ENCODE results near the gene MARCO. TPM values are rescaled to one million over a fixed set of nuclear protein-coding genes. Genes with fewer than 3 reads are reported as not detected.
A peak's percentile ranks its signal among the peaks of the same experiment; 100 is the strongest.
"Not testable (repeated sequence)": the region's sequence is repeated elsewhere in the genome, so short reads cannot be mapped to it uniquely, and the experiment has no call there.

MARCO gene
- total RNA-seq, 1 experiment from 2014 or later, result not detected

DNA sequence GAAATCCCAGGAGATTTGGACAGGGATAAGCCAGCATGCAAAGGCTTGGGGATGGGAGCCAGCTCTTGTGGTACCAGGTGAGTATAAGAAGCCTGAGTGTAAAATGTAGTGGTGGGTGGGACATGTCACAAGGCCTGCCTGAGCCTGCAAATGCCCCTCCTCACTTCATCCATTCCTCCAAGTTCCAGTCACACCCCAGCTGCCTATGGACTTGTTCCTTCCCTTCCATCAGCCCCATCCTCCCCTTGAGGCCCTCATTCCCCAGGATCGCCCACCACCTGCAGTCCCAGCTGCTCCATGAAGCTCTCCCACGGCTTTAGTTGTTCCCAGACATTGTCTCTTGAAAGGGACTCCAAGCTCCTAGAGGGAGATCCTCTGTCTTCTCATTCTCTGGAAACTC is 81.5 kb downstream of the MARCO start:
- DNase-seq (ENCODE audit: low spot score), result no peak
- in situ Hi-C loops (cut with HindIII; ENCODE audit: low sequenced_read_pairs), result no loop called here

DNA sequence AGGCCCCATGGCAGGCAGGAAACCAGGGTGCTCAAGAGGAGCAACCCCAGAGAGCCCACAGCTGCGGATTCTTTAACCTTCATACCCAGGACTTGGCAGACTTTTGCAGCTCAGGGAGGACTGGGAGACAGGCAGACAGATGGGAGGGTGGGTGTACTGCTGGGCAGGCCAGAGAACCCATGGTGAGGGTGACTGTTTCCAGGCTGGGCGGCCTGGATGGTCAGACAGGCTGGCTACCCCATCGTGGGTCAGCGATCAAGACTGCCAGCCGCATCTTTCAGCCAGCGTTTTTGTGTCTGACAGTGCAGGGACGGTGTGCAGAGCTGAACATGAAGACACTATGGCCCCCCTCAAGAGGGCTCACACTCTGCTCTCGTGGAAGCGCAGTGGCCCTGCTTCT is 82.2 kb downstream of the MARCO start:
- in situ Hi-C loops (cut with HindIII; ENCODE audit: low sequenced_read_pairs), result no loop called here
- no peak for DNase-seq (ENCODE audit: low spot score)

GRCh38 chr2:119024568-119024967 is 82.6 kb downstream of the MARCO start:
- no peak for DNase-seq (ENCODE audit: low spot score)
- in situ Hi-C loops (cut with HindIII; ENCODE audit: low sequenced_read_pairs), result no loop called here

GRCh38 chr2:119025013-119025412 is 83.0 kb downstream of the MARCO start:
- in situ Hi-C loops (cut with HindIII; ENCODE audit: low sequenced_read_pairs), result no loop called here
- DNase-seq (ENCODE audit: low spot score), result no peak

DNA sequence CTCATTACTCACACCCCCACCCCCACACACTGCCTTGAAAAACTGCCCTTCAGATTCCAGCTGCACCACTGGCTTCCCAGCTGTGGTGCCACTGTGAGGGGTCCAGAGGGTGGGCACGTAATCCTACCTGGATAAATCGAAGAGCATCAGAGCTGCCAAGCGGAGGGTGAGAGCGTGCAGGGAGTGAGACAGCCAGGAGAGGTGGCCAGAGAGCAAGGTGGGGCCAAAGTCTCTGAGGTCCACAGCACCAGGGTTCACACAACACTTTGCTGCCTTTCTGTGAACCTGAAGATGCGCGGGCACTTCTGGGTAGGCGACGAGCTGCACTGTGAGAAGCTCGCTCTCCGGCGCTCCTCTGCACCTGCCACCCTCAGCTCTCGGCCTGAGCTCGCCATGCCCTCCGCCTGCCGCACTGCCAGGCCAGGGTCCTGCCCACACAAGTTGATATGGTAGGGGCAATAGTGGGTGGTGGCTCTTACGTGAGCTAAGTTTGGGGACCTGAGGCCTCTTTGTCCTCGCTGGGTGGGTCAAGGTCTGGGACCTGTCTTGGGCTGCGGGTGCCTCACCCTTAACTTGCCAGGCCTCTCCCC is 83.9 kb downstream of the MARCO start:
- in situ Hi-C loops (cut with HindIII; ENCODE audit: low sequenced_read_pairs), result no loop called here
- no peak for DNase-seq (ENCODE audit: low spot score)

DNA sequence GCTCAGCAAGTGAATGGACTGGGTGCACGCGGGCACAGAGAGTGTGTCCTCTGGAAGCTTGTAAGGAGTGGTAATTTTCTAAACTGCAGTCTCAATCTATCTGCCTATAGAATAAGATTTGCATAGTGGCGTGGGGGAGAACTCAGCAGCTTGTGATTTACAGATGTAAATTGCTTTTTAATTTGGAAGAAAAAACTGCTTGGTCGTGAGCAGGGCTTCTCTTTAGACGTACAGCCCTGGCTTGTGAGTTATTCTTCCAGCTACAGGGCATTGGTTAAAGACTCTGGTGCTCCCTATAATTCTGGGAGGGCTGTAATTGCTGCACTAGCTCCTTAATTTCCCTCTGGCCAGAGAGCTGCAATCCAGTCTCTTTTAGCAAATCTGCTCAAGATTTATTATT is 84.9 kb downstream of the MARCO start:
- no peak for DNase-seq (ENCODE audit: low spot score)
- in situ Hi-C loops (cut with HindIII; ENCODE audit: low sequenced_read_pairs), result no loop called here

- in situ Hi-C loops (cut with HindIII; ENCODE audit: low sequenced_read_pairs), result no loop called here
Observed at GRCh38 chr2:119028327-119029174, 86.6 kb downstream of the MARCO start.

GRCh38 chr2:119029297-119029696 is 87.3 kb downstream of the MARCO start:
- in situ Hi-C loops (cut with HindIII; ENCODE audit: low sequenced_read_pairs), result no loop called here
- no peak for DNase-seq (ENCODE audit: low spot score)

More at GRCh38 chr2:119028327-119029174, 86.6 kb downstream of the MARCO start:
- peak; percentile 3 for DNase-seq (ENCODE audit: low spot score)

DNA sequence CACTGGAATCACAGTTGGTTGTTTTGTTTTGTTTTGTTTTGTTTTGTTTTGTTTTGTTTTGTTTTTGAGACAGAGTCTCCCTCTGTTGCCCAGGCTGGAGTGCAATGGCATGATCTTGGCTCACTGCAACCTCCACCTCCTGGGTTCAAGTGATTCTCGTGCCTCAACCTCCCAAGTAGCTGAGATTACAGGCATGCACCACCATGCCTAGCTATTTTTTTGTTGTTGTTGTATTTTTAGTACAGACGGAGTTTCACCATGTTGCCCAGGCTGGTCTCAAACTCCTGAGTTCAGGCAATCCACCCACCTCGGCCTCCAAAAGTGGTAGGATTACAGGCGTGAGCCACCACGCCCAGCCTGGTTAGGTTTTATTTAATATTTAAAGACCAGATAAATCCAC is 95.9 kb downstream of the MARCO start:
- in situ Hi-C loops (cut with HindIII; ENCODE audit: low sequenced_read_pairs); DNase-seq (ENCODE audit: low spot score): not testable (repeated sequence)

- DNase-seq (ENCODE audit: low spot score), result no peak
- in situ Hi-C loops (cut with HindIII; ENCODE audit: low sequenced_read_pairs), result no loop called here
Observed at GRCh38 chr2:119040730-119041129, 98.7 kb downstream of the MARCO start.

Other genes with a start within 250 kb of the MARCO start
- not detected in 2 replicates for gene EN1, start 94.5 kb upstream of the MARCO start, total RNA-seq (2014; rRNA removed; shearing (Covaris generic))
- not detected in 2 replicates for gene C1QL2, start 216.6 kb downstream of the MARCO start, total RNA-seq (2014; rRNA removed; shearing (Covaris generic))

Measured in G401 (cell line).